ENCODE results near the gene PALMD.

GRCh38 chr1:99696616-99697015 lies 50.7 kb downstream of the PALMD start:
- TF ChIP-seq CTCF (IDR thresholded peaks at IDR 0.05 in 4 of 5, conservative IDR thresholded peaks at IDR 0.05 in 1 of 5) (no peak), POLR2A (IDR thresholded peaks at IDR 0.05) (no peak)
